ENCODE measurements around the gene PPP1CC.
"Not testable (repeated sequence)": the region's sequence is repeated elsewhere in the genome, so short reads cannot be mapped to it uniquely, and the experiment has no call there.

The PPP1CC gene

DNA sequence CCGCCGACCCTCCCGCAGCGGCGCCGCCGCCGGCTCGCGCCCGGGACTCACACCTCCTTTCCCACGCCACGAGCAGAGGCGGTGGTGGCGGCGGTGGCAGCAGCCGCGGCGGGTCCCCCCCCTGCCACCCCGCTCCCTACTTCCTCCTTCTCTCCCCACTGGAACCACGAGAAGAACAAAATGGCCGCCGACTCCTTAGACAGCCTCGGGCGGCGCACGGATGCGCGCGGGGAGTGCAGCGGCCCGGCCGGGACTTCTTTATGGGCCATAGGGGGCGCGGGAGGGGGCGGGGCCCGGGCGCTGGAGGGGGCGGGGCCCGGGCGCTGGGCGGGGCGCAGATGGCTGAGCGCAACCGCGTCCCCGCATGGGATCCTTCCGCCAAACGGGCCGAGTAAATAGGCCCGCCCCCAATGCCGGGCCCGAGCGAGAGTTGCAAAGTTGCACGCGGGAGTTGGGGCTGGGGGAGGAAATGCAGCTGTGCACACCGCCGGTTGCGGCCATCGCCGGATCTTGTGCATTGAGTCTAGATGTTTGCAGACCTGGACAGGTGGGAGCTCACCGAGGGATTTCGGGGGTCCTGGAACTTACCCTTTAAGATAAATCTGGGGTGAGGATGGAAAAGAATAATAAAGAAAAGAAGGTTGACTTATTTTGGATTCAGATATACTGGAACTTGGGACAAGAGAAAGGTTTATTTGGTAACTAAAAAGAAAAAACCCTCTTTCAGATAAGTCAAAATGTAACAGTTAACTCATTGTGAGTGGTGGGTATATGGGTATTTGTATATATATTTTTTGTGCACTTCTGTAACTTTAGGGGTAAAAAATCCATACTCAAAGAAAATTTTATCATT, at the start of gene PPP1CC:
PPP1CC (minus strand) TSS at position 174 of the 853 bp plus-strand sequence. CDS start 184 bp downstream, outside the sequence.
- DNase-seq, result peak; percentile 93

DNA sequence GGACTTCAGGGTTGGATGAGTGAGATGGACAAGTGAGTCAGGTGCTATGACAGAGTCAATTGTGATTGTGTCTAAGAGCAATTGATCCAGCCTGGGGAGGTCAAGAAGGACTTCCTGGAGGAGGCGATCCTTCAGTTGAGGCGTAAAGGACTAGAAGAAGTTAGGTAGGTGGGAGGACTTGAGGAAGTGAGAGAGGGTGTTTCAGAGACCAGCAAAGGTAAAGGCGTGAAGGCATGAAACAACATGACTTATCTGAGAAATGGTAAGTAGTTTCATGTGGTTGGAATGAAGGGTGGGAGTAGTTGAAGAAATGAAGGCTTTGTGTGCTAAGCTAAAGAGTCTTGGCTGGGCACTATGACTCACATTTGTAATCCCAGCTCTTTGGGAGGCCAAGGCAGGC, 48.9 kb upstream of the PPP1CC start:
- no peak for DNase-seq

DNA sequence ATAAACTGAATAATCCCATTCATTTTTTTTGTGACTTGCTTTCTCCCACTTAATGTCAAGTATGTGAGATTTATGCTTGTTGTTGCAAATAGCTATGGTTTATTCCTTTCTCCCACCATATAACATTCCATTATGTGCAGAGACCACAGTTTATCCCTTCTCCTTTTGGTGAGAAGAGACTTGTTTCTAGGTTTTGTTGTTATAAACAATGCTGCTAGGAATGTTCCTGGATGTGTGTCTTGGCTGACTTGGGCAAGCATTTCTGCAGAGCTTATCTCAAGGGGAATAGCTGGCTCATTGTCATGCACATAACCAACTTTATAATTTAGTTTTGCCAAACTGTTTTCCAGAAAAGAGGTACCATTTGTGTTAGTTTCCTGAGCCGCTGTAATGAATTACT, 47.6 kb upstream of the PPP1CC start:
- DNase-seq, result no peak

DNA sequence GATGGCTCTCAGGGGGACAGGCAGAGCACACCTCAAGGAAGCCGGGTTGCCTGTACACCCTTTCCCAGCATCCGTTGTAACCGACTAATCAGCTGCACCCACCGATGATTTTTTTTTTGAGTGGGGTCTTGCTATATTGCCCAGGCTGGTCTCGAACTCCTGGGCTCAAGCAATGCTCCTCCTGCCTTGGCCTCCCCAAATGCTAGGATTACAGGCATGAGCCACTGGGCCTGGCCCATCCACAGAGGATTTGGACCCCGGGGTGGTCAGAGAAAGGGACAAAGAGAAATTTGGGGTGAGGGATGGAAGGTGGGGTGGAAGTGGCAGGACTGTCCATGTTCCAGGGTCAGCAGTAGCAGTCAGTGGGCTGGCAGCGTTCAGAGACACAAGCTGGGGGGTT, 43.3 kb upstream of the PPP1CC start:
- DNase-seq, result no peak

DNA sequence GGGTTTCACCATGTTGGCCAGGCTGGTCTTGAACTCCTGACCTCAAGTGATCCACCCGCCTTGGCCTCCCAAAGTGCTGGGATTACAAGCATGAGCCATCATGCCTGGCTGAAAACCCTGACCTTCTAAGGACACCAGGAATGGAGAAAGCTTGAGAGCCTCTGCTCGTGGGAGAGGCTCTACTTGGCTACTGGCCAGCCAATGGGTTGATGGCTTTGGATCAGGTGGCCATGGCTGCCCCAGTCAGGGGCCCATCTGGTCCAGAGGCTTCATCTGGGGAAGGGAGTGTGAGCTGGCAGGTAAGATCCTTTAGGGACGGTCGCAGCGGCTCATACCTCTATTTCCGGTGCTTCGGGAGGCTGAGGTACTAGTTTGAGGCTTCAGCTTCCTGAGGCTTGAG, 42.5 kb upstream of the PPP1CC start:
- DNase-seq, result peak; percentile 6

DNA sequence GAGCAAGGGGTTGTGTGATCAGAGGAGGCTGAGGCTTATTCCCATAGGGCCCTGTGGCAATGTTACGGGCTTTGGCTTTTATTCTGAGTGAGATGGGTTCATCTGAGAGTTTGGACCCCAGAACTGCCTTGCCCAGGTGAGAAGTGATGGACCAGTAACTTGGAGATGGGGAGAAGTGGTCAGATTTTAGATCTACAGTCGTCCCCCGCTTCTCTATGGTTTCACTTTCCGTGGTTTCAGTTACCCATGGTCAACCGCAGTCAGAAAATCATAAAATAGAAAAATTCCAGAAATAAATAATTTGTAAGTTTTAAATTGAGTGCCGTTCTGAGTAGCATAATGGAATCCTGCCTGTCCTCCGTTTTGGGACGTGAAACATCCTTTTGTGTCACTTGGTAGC, 40.2 kb upstream of the PPP1CC start:
- no peak for DNase-seq

DNA sequence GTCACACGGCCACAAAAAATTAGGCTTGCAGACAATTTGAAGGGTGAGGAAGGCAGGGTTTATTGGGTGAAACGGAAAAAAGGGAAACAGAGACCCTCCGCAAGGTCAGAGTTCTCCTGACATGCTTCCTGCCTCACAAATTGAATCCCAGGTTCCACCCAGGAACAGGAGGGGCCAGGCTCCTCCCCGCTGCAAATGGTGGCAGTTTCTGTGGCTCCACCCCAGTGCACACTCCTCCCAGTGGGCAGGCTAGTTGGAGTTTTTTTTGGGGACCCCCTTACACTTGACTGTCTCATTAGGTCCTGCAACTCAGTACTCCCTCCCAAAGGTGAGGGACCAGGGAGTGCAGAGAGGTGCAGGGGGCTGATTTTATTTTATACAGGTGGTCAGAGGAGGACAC, 39.4 kb upstream of the PPP1CC start:
- no peak for DNase-seq

DNA sequence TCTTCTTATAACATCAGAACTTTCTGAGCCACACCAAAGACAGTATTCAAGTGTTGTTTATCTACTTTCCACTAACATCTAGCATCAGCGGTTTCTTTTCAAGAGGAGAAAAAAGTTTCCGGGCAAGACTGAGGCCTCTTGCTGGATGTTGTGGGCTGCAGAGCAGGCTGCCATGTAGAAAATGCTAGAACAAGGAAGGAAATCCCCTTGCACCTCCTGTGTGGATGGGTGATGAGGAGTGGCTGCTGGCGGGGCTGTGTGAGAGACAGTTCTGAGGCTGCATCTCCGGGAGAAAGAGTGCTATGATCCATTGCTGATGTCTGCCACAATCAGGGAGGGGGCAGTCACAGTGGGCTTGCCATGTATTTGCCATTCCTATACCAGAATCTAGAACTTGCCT, 37.8 kb upstream of the PPP1CC start:
- DNase-seq, result no peak

DNA sequence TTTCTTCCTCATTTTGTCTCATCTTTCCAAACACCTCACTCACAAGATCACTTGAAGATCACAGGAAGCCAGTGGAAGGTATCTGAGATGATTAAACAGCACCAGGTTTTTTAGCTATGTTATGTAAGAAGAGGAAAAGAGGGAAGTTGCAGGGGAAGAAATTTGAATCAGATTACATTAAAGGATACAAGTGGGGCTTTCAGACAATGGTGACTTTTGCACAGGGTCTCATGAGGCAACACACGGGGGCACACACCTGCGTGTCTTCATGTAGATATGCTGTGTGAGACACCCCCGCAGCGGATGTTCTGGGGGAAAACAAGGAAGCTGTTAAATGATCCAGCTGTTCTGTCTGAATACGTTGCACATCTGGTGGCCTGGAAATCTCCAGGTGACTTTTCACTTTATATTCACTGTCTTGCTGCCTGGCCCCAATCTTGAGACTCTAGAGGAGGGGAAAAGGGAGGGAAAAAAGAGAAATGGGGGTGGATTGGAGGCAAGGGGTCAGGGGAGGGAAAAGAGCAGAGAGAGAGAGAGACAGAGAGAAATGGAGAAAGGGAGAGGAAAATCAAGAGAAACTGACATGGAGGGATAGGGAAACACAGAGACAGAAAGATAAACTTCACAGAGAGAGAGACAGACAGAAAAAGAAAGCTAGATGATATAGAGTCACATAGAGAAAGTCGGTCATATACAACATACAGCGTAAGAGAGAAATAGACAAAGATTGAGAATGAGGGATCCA, 36.3 kb upstream of the PPP1CC start:
- no peak for DNase-seq

DNA sequence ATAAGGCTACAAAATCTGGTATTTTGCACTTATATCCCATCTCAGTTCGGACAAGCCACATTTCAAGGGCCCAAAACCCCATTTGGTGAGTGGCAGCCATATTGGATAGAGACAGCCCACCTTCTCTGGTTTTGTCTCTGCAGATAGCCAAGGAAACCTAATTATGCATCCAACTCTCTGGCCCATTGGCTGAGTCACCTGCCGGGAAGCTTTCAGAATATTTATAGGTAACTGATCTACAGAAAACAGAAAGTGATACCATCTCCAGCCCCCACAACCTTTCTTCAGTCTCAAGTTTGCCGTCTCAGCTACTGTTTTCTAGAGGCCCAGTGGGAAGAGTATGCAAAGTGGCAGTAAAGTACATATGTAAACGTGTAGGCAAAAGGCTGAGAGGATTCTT, 33.7 kb upstream of the PPP1CC start:
- DNase-seq, result no peak

DNA sequence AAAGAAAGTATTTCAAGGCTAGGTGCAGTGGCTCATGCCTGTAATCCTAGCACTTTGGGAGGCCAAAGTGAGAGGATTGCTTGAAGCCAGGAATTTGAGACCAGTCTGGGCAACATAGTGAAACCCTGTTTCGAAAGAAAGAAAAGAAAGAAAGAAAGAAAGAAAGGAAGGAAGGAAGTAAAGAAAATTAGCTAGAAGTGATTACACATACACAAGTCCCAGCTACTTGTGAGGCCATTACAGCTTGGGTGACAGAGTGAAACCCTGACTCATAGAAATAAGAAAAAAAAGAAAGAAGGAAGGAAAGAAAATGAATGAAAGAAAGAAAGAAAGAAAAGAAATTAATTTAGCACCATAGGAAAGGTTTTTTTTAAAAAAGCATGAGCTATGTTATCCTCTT, 33.3 kb upstream of the PPP1CC start:
- DNase-seq, result no peak

DNA sequence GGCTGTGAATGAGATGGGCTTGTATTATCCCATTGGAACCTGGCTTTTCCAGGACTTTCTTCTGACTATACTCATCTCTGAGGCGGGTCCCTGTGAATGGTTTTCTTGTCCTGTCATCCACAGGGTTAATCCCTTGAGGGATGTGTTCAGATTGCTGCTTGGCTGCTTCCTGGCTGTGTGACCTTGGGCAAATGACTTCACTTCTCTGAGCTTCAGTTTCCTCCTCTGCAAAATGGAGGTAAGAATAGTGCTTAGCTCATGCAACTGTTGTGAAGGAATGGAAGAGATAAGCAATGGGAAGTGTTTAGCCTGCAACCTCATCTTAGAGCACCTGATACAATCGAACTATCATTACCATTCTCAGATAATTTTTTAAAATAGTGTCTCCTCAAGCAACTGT, 32.1 kb upstream of the PPP1CC start:
- no peak for DNase-seq

DNA sequence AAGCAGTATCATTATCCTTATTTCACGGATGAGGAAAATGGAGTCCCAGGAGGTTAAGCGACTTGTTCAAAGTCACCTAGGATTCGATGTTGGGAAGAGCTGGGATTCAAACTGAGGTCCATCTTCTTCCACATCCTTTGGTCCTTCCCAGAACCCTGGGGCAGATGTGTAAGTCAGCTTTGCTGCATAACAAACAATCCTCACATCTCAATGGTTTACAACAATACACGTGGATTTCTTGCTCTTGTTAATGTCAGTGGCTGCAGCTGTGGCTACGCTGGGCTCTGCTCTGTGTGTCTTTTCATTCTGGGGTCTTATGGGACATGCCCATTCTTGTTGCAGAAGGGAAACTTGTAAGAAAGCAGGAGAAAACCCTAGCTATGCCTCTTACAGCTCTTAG, 26.3 kb upstream of the PPP1CC start:
- DNase-seq, result no peak

DNA sequence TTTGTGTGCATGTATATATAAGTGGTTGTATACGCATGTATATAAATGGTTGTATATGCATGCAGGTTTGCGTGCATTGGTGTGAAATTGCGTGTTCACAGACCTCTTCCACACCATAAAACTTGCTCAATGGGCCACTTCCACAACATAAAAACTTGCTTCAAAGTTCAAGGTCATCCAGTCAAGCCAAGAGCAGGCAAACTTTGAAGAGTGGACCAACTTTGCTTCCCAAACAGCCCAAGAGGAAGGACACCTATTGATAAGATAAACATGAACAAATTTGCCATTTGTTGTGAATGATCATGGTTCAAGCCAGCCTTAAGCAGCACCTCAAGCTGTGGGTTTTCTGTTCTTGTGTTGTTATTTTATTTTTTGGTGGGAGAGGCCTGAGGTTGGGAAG, 25.2 kb upstream of the PPP1CC start:
- no peak for DNase-seq

DNA sequence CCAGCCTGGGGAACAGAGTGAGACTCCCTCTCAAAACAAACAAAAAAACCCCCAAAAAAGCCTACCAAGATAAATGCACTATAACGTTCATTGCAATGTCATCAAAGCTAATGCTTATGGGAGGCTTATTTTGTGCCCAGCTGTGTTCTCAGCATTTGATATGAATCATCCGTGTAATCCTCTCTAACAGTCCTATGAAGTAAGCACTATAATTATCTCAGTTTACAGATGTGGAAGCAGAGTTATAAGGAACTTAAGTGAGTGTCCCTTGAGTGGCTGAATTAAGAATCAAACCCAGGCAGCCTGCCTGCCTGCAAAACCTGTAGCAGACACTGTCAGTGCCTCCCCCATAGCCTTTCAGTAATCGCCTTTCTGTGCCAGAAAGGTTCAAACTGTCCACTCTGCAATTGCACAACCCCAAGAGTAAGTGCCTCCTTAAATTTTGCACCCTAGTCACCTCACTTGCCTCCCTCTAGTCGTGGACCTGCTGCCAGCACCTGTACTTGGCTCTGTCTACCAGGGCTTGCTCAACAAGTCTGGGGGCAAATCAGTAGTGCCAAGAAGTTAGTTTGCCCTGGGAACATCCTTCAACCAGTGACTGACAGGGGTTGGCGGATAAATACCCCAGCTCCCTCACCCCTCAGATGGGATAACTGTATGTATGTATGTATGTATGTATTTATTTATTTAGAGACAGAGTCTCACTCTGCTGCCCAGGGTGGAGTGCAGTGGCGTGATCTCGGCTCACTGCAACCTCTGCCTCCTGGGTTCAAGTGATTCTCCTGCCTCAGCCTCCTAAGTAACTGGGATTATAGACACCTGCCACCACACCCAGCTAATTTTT, 23.8 kb upstream of the PPP1CC start:
- DNase-seq, result no peak

DNA sequence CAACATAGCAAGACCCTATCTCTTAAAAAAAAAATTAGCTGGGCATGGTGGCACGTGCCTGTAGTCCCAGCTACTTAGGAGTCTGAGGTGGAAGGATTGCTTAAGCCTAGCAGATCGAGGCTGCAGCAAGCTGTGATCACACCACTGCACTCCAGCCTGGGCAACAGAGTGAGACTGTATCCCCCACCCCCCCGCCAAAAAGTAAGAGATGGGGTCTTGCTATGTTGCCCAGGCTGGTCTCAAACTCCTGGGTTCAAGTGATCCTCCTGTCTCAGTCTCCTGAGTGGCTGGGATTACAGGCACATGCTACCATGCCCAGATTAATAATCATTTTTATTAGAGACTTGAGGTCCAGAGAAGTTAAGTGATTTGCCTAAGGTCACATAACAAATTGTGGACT, 22.9 kb upstream of the PPP1CC start:
- not testable (repeated sequence) for DNase-seq

DNA sequence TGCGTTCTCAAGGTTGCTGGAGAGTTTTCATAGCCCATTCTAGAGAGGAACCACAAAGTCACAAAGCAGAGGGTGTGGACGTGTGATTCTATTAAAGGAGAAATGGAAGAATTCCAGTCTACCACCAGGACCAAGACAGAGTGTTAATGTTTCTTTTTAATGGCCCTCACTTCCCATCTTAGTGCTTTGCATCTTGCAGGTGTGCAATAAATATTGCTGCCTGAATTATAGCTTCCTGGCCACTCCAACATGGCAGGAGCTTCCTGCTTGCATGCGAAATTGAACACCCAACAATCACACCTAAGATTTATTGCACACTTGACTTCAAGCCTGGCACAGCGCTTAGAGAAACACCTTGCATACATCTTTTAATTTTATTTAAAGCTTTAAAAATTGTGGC, 22.4 kb upstream of the PPP1CC start:
- no peak for DNase-seq

DNA sequence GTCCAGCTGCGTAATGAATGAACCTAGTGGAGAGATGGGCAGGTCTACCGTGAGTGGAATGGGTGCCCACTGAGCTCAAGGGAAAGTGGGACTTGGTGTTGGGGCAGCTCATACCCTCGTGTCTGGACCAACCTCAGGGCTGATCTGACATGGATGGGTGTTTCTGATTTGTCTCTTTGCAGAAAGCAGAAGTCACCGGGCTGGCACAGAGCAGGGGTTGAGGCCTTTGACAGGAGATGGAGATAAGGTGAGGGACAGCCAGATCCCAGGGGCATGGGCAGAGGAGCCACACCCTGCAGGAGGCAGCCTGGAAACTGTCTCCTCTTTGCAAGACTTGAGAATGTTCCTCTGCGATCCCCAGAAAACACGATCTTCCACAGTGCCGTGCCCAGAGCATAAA, 20.9 kb upstream of the PPP1CC start:
- no peak for DNase-seq

DNA sequence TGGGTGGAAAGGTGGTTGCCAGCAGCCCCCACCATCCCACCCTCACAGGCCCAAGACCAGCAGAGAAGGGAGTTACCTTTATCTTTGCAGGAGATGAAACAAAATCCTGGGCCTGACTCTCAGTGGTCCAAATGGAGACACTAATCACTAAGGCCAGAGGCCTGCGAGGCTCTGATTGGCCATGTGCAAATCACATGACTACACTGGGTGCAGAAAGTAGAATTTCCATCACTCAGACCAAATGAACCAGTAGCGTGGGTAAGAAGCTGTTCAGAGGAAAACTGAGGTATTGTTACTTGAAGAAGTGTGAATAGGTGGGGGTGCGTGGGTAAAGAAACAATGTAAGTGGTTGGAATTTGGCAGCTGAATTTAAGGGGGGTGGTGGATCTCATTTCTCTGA, 20.2 kb upstream of the PPP1CC start:
- no peak for DNase-seq

DNA sequence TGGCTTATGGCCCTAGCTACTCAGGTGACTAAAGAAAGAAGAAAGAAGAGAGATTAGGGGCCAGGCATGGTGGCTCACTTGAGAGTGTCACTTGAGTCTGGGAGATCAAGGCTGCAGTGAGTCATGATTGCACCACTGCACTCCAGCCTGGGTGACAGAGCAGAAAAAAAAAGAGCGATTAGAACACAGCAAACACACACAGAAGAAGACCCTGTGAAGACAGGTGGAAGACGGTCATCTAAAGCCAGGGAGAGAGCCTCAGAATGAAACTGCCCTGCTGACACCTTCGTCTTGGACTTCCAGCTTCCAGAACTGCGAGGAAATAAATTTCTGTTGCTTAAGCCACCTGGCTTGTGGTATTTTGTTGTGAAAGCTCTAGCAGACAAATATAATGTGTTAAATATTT, 17.5 kb upstream of the PPP1CC start:
- DNase-seq, result no peak

DNA sequence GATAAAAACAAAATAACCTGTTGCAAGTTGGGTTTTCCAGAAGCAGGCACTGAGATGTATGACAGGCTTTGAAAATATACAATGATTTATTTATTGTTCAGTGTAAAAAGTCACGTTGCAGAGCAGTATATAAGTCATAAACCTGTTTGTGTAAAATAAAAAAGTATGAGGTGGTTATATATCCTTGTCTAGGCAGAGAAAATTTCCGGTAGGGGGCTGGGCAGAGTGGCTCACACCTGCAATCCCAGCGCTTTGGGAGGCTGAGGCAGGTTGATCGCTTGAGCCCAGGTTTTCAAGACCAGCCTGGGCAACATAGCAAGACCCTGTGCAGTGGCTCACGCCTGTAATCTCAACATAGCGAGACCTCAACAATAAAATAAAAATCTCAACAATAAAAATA, 16.2 kb upstream of the PPP1CC start:
- no peak for DNase-seq

DNA sequence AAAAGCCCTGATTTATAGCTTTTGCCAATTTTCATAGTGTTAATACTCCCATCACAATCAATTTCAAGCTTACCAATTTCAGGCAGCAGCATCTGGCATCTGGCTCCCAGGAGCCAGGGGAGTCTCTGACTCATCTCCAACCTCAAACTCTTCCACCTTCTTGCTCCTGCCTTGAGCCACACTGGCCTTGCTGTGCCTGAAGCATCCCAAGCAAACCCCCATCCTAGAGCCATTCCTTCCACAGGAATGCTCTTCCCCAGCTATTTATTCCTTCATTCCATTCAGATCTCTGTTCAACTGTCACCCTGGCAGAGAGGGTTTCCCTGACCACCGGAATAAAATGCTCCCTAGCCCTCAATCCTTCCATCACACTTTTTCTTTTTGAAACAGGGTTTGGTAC, 13.9 kb upstream of the PPP1CC start:
- DNase-seq, result no peak

DNA sequence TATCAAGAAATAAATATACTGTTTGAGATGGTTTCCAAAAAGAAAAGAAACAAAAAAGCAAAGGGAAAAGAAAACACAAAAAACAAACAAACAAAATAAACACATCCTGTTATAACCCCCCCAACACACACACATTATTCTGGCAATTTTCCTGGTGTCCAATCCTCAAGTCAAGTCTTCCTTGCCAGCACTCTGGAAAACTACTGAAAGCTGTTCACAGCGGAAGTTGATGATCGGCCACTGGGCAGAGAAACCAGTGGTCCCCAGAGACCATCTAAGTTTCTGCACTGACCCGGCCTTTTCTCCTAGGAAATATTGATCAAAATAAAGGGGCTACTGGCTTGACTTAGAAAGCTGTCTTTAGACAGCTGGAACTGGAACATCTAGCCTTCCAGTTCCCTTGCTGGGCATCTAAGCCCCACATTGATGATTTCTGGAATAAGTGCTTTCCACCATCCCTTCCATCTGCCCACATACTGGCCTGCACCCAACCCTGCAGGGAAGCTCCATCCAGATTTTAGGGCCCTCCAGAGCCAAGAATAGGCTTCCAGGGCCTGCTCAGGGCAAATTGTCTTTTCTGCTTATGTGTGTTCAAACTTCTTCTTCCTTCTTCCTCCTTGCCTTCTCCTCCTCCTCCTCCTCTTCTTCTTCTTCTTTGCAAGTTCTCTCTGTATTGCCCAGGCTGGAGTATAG, 11.6 kb upstream of the PPP1CC start:
- DNase-seq, result no peak
